Endothelial cell of umbilical vein (primary cell): ENCODE measurements around the gene HEMGN. TPM values are rescaled to one million over a fixed set of nuclear protein-coding genes. Genes with fewer than 3 reads are reported as not detected.

Experiments
- BruUV-seq: library from RNA; stranded (reverse); fragments of 400-500 nt; replicated peaks from 2 replicates; lab custom pipeline; 2021; lab: Mats Ljungman, UMichigan
- CTCF ChIA-PET: fragments of 300-600, 350-600 bp; sonication (Branson Sonifier 250); formaldehyde crosslinking; loops from one replicate; lab custom pipeline; 2021; ENCODE audit warnings: antibody characterized with exemption, inconsistent platforms; lab: Charles Lee
- POLR2A ChIA-PET: fragments of 300-600, 350-600 bp; sonication (Branson Sonifier 250); formaldehyde crosslinking; loops from one replicate; lab custom pipeline; 2021; ENCODE audit warnings: antibody characterized with exemption, inconsistent platforms; lab: Charles Lee
- DNase-seq: peaks from one replicate; pipeline ENCODE4 v3.0.0-alpha.2; 2011; ENCODE audit warnings: low read depth, low spot score
- FAIRE-seq: peaks from 2 replicates; lab custom pipeline; 2011; peaks lifted over from hg19 to GRCh38; lab: Jason Lieb, UNC
- H2AFZ ChIP-seq: 2 replicates; pipeline ENCODE4 v1.6.0; 2012; ENCODE audit warnings: low read depth, low read length, control low read depth, inconsistent platforms
- H3K27ac ChIP-seq: 2 replicates; pipeline ENCODE4 v1.5.1; 2011; ENCODE audit warnings: low read depth, mild to moderate bottlenecking, control low read depth, low read length, moderate library complexity; ENCODE audit not compliant: insufficient read depth
- H3K27me3 ChIP-seq, 2 experiments: 2 replicates each; pipeline versions ENCODE4 v1.6.0 to v1.6.1; 2011; ENCODE audit warnings: low read length in 2 of 2, mixed read lengths in 1 of 2; ENCODE audit not compliant: control insufficient read depth in 2 of 2, insufficient read depth in 2 of 2
- H3K36me3 ChIP-seq, 2 experiments: 2 replicates in 1 of 2; 3 replicates in 1 of 2; pipeline ENCODE4 v1.5.1; 2011; ENCODE audit warnings: low read length in 2 of 2, mild to moderate bottlenecking in 1 of 2, moderate library complexity in 1 of 2; ENCODE audit not compliant: control insufficient read depth in 2 of 2, insufficient read depth in 2 of 2; ENCODE audit errors: extremely low read depth in 1 of 2
- H3K4me1 ChIP-seq: 3 replicates; pipeline ENCODE4 v1.5.1; 2011; ENCODE audit warnings: mild to moderate bottlenecking, low read length; ENCODE audit not compliant: control insufficient read depth, insufficient read depth; ENCODE audit errors: extremely low read depth
- H3K4me2 ChIP-seq: 2 replicates; pipeline ENCODE4 v1.6.1; 2011; ENCODE audit warnings: low read length, control low read depth, mixed read lengths; ENCODE audit not compliant: insufficient read depth
- H3K4me3 ChIP-seq, 3 experiments: fragments of 200-600 bp in 1 of 3; sonication (generic), shearing (Covaris generic) in 1 of 3; replicated peaks in 1 of 3; 2 replicates each; pipeline ENCODE4 v1.5.1; 2011 to 2016; ENCODE audit warnings: control low read depth in 3 of 3, low read length in 3 of 3, mild to moderate bottlenecking in 2 of 3, inconsistent platforms in 1 of 3, low read depth in 1 of 3, moderate library complexity in 1 of 3; ENCODE audit not compliant: insufficient read depth in 1 of 3
- H3K79me2 ChIP-seq: 2 replicates; pipeline ENCODE4 v1.6.0; 2012; ENCODE audit warnings: low read length, inconsistent platforms; ENCODE audit not compliant: control insufficient read depth, insufficient read depth
- H3K9ac ChIP-seq: replicated peaks from 2 replicates; pipeline ENCODE3; 2011; ENCODE audit warnings: low read length, control low read depth; ENCODE audit not compliant: insufficient read depth; ENCODE audit errors: extremely low read depth
- H3K9me1 ChIP-seq: replicated peaks from 3 replicates; pipeline ENCODE4 v1.6.0; 2011; ENCODE audit warnings: mild to moderate bottlenecking, low read length; ENCODE audit not compliant: control insufficient read depth, insufficient read depth; ENCODE audit errors: extremely low read depth
- H3K9me3 ChIP-seq: replicated peaks from 2 replicates; pipeline ENCODE4 v1.5.1; 2012; ENCODE audit warnings: low read length, inconsistent platforms; ENCODE audit not compliant: control insufficient read depth, insufficient read depth
- H4K20me1 ChIP-seq: replicated peaks from 2 replicates; pipeline ENCODE3; 2011; ENCODE audit warnings: mild to moderate bottlenecking, low read length; ENCODE audit not compliant: control insufficient read depth, insufficient read depth; ENCODE audit errors: extremely low read depth
- CTCF ChIP-seq, 2 donors: IDR thresholded peaks; 1 replicate in 1 of 2; 2 replicates in 1 of 2; pipeline ENCODE4 v1.5.1; 2011; ENCODE audit warnings: low read length in 2 of 2, mild to moderate bottlenecking in 2 of 2, moderate library complexity in 2 of 2, control low read depth in 1 of 2, inconsistent platforms in 1 of 2, low read depth in 1 of 2; ENCODE audit not compliant: insufficient read depth in 1 of 2; ENCODE audit errors: extremely low read depth in 1 of 2
- EZH2 ChIP-seq: IDR thresholded peaks from 2 replicates; pipeline ENCODE4 v1.6.1; 2012; ENCODE audit warnings: borderline replicate concordance, low read depth, mild to moderate bottlenecking, moderate library complexity, low read length, inconsistent platforms; ENCODE audit not compliant: severe bottlenecking
- FOS ChIP-seq: IDR thresholded peaks from 2 replicates; pipeline ENCODE4 v1.6.1; 2011; ENCODE audit warnings: mild to moderate bottlenecking, low read length, moderate library complexity, borderline replicate concordance; ENCODE audit not compliant: insufficient read depth
- GATA2 ChIP-seq: IDR thresholded peaks from 2 replicates; pipeline ENCODE4 v1.7.0; 2011; ENCODE audit warnings: low read depth, mild to moderate bottlenecking, moderate library complexity, mixed read lengths, low read length; ENCODE audit not compliant: insufficient read length, insufficient read depth
- JUN ChIP-seq: IDR thresholded peaks from 2 replicates; pipeline ENCODE4 v1.6.1; 2011; ENCODE audit warnings: borderline replicate concordance, low read depth; ENCODE audit not compliant: insufficient read length, insufficient read depth
- MAX ChIP-seq: IDR thresholded peaks from 2 replicates; pipeline ENCODE4 v1.6.1; 2011; ENCODE audit not compliant: insufficient read depth, insufficient read length
- MYC ChIP-seq: IDR thresholded peaks from one replicate; pipeline ENCODE4 v1.6.1; 2011; ENCODE audit warnings: mild to moderate bottlenecking, low read depth, low read length
- POLR2A ChIP-seq: IDR thresholded peaks from 2 replicates; pipeline ENCODE4 v1.6.1; 2012; ENCODE audit warnings: low read depth, mild to moderate bottlenecking, control low read depth, low read length
- POLR2AphosphoS5 ChIP-seq: IDR thresholded peaks from 2 replicates; pipeline ENCODE4 v1.6.1; 2012; ENCODE audit warnings: low read depth, mild to moderate bottlenecking, control low read depth, low read length, moderate library complexity; ENCODE audit not compliant: insufficient read depth
- dilution Hi-C: fragments of 300-500 bp; cut with MboI; formaldehyde crosslinking; loops from one replicate; pipeline ENCODE4 v1.15.0; 2019; ENCODE audit warnings: low sequenced_read_pairs; ENCODE audit not compliant: extremely low pct_ligation_motif_present
- intact Hi-C: fragments of 100-400 bp; cut with micrococcal nuclease; formaldehyde crosslinking; loops from one replicate; pipeline ENCODE4 v1.10.0; 2022
- polyA plus RNA-seq, 4 experiments: library from polyadenylated mRNA; depleted of rRNA in 3 of 4; stranded (reverse) in 3 of 4; unstranded in 1 of 4; fragments of >200 nt; gene quantifications; 2 replicates each; pipeline versions ENCODE4 v1.2.1 to v1.2.3, GENCODE V29; 2011 to 2012; ENCODE audit warnings: missing spikeins in 1 of 4
- total RNA-seq: library from RNA; stranded (reverse); gene quantifications from 2 replicates; pipeline ENCODE4 v1.2.3, GENCODE V29; 2021

HEMGN gene
- total and polyA plus RNA-seq, 2 donors (not counting 3 experiments of a cell fraction or from before 2014, with no cell fraction given): not detected

GRCh38 chr9:97930972-97931371 is 7.0 kb downstream of the HEMGN start:
- POLR2A ChIA-PET: no interaction called here
- TF ChIP-seq MAX (no peak), POLR2A (no peak), EZH2 (no peak), GATA2 (no peak), MYC (no peak), POLR2AphosphoS5 (no peak), CTCF (IDR thresholded peaks at IDR 0.05; ENCODE audit: extremely low read depth in 1 of 2, insufficient read depth in 1 of 2, low read depth in 1 of 2, low read length in 2 of 2) (no peak), FOS (no peak), JUN (no peak)
- Histone ChIP-seq H3K9me3 (no peaks in the 10 kb centered on the region), H3K4me1 (no peaks in the 10 kb centered on the region), H3K27ac (no peak overlapping the region), H2AFZ (no peak overlapping the region), H3K27me3 (peaks cover 32 to 68% of the 10 kb centered on the region in 2 experiments), H3K9me1 (no peaks in the 10 kb centered on the region), H3K79me2 (no peaks in the 10 kb centered on the region), H3K9ac (no peak overlapping the region), H3K4me2 (no peak overlapping the region), H3K36me3 (no peaks in the 10 kb centered on the region), H4K20me1 (no peaks in the 10 kb centered on the region), H3K4me3 (no peak overlapping the region)
- BruUV-seq: no TSS peak
- CTCF ChIA-PET: no interaction called here
- DNase-seq (no peak), FAIRE-seq (no peak)
- dilution Hi-C loops: no loop called here
- intact Hi-C loops: no loop called here
